Body of pancreas (tissue), 4 donors: ENCODE measurements around the gene MAP3K5.

Source experiments
- CTCF ChIP-seq, 7 experiments: fragments of 450-650 bp in 4 of 7; fragments of 200-600 bp in 3 of 7; sonication (generic) in 3 of 7; IDR thresholded peaks; one replicate each; pipeline ENCODE4 v1.5.1; 2016 to 2019; ENCODE audit warnings: antibody characterized with exemption in 7 of 7
- POLR2A ChIP-seq, 3 donors: fragments of 450-650 bp; IDR thresholded peaks; one replicate each; pipeline ENCODE4 v1.6.1; 2016; ENCODE audit warnings: antibody characterized with exemption in 3 of 3, mild to moderate bottlenecking in 2 of 3

- no peak for TF ChIP-seq CTCF (IDR thresholded peaks at IDR 0.05)
- no peak for TF ChIP-seq POLR2A (IDR thresholded peaks at IDR 0.05)
These were observed 269.1 kb downstream of the MAP3K5 start for GRCh38 chr6:136523196-136523595.
